NCI-H774 (cell line): ENCODE measurements around the gene SHB.
"Not testable (repeated sequence)": the region's sequence is repeated elsewhere in the genome, so short reads cannot be mapped to it uniquely, and the experiment has no call there.

Experiments
- DNase-seq: peaks from one replicate; lab custom pipeline; 2025; lab: John Stamatoyannopoulos, UW

SHB gene

DNA sequence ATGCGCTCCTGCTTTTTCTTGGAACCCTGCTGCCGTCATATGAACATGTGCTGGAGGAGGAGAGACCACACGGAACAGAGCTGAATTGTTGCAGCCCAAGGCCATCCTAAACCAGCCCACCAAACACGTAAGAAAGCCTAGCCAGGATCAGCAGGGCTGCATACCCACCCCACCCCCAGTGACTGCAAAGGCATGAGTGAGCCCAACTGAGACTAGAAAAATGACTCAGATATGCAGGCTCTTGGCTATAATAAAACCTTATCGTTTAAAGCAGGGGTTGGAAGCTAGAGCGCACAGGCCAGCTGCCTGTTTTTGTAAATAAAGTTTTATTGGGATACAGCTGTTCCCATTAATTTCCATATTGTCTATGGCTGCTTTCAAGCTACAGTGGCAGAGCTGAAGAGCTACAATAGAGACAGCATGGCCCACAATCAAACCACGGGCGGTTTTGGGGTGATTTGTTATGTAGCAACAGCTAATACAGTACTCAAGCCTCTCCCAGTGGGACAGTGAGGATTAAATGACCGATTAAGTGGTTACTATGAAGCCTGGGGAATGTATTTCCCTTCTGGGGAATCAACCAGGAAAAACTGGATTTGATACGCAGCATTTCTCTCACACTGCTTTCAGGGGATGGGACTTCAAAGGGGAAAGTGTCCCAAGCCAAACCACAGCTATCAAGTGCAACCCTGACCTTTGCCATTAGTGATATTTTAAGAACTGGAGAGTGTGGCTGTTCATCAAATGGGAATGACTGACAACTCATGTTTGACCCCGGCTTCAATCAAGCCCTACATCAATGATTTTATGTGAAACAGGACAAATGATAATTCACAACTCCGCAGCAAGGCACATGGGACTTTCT is 6.3 kb downstream of the SHB start:
- no peak for DNase-seq

DNA sequence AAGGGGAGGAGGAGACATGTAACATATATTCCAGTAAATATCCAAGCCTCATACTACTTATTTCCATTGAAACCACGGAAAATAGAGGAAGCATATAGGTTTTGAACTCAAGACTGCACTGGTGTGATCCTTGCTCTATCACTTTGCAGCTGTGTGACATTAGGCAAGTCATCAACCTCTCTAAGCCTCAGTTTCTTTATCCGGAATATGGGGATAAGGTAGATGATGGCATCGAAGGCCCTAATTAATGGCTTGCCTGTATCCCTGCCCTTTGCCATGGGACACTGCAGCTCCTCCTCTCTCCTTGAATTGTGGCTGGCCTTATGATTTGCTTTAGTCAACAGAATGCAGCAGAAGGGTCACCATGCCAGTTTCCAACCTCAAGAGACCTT is 6.9 kb downstream of the SHB start:
- no peak for DNase-seq

DNA sequence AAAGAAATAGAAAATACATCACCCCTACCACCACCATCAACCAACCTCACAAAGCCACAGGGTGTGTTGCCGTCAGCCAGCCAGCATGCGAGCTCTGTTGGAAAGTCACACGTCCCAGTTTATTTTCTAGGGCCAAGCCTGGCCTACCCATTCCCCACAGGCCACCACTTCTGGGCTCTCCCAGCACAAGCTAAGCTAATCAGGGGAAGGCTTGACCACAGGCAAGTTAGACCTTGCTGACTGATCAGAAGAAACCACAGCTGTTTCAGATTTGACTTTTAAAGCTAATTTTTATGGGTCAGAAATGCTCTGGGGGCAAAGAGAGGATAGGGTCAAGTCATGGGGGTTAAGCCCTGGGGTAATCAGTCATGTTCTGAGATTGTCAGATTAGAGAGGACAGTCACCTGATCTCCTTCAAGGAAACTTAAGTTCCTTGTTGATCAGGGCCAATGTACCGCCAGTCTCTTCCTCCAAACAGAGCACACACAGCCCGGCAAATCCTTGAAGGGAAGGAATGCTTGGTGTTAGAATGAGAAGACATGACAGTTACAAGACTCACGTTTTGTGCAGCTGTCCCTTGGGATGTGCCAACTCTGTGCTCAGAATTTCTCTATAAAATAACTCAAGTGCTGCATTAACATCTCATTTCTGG is 7.6 kb downstream of the SHB start:
- DNase-seq = no peak

- no peak for DNase-seq
Observed at GRCh38 chr9:38060681-38061080, 8.3 kb downstream of the SHB start.

GRCh38 chr9:38059233-38059936 is 9.6 kb downstream of the SHB start:
- DNase-seq = no peak

DNA sequence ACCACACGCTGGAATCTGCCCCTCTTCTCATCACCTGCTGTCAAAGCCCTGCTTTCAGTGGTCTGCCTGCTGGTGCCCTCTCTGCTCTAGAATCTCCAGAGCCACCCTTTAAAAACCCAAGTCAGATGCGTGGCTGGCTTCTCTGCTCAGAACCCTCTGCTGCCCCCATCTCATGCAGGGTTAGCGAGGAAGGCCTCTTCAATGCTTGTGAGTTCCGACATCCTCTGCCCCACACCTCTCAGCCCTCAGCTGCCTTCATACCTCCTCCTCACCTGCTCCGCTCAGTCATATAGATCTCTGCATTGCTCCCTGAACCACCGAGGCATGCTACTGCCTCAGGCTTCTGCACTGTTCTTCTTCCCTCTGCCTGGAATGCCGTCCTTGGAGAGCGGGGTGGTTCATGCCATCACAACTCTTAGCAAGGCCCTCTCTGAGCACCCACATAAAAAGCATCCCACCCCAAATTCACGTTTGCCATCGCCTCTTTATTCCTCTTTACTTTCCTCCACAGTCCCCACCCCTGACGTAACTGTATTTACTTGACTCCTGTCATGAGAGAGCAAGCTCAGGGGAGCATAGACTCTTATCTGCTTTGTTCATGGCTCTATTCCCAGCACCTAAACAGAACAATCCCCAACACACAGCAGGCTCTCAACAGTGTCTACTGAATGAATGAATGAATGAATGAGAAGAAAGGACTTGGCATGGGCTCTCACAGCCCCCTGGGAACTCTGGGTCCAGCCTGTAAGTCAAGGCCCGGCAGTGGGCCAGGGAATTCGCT is 10.4 kb downstream of the SHB start:
- DNase-seq = no peak

GRCh38 chr9:38057416-38058195 is 11.4 kb downstream of the SHB start:
- DNase-seq = peak; percentile 10

DNA sequence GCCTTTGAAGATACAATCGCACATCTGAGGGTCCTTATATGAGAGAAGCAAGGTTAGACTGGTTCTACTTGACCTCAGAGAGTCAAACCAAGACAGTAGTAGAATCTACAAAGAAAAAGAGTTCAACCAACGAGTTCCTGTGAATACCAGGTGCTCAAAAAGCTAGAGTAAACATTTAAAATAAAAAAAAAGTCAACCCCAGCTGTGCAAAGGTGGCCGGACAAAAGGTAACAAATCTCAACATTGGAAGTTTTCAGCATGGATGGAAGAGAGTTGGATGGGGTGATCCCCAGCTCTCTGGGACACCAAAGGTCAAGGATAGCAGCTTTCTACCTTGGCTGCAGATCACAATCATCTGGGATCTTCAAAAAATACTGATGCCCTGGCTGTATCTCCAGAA is 14.4 kb downstream of the SHB start:
- no peak for DNase-seq

DNA sequence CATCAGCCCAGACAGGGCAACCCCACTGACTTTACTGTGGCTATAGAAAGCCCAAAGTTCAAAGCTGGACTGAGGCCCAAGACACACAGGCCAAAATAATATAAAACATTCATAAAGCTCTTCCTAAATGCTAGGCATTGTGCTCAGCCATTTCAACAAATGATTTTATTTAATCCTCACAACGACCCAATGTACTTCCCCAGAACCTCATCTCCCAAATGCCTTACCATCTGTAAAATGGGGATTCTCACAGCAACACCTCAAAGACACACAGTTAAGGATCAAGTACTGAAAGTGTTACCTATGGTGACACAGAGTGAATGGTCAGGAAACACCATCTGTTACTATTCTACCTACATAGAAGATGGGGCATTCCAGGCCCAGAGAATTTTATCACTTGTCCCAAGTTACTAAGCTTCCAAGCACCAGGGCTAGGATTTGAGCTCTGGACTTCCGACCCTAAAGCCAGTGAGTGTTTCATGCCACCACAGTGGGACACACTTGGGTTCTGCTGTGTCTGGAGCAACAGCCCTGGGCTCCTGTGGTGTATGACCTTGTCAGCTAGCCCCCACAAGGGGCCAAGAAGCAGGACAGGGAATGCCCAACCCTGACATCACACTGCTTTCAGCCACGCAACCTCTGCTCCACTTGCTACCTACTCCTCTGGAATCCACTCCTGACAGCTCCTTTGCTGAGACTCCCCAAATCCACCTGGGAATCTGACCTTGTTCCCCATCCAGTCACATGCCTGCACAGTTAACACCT is 15.1 kb downstream of the SHB start:
- DNase-seq = no peak

DNA sequence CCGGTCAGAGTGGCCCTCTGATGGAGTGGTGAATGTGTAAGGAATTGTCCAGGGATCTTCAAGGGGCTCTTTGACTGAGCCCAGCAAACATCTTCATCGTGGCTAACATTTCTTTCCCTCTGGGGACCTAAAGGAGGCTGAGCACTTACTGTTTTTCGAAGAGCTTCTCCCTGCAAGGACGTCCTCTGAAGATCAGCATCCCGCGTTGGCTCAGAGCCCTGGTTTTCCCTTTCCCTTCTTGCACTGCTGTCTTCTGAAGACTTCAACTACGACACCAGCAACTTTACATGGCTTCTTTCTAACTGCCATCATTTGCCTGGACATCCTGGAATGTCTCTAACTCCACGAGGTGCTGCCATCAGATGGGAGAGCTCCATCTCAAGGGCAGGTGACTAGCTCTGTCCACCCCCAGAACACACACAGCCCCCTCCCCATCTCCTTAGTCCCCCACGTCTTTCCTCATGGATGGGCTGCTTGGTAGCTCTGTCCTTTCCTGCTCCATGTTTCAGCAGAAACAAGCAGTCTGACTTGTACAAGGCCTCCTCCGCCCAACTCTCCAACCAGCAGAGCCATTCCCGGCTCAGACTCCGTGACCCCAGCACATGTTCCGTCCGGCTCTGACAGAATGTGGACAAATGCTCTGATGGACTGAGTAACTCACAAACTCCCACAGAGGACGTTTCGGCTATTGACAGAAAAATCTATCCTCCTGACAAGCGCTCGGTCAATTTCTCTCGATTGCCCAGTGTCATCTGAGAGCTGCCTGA is 17.1 kb downstream of the SHB start:
- DNase-seq = no peak

- no peak for DNase-seq
Observed at GRCh38 chr9:38048316-38048969, 20.6 kb downstream of the SHB start.

- DNase-seq = no peak
Observed at GRCh38 chr9:38047301-38048251, 21.5 kb downstream of the SHB start.

GRCh38 chr9:38046661-38047300 is 22.2 kb downstream of the SHB start:
- no peak for DNase-seq

DNA sequence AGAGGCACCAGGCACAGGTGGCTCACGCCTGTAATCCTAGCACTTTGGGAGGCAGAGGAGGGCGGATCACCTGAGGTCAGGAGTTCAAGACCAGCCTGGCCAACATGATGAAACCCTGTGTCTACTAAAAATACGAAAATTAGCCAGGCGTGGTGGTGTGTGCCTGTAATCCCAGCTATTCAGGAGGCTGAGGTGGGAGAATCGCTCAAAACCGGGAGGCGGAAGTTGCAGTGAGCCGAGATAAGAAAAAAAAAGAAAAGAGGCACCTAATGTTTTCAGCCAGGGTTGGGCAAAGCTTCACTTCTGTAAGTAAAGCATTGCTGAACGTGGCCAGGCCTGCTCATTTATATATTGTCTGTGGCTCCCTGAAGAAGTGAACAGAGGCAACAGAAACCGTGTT is 23.1 kb downstream of the SHB start:
- DNase-seq = not testable (repeated sequence)

DNA sequence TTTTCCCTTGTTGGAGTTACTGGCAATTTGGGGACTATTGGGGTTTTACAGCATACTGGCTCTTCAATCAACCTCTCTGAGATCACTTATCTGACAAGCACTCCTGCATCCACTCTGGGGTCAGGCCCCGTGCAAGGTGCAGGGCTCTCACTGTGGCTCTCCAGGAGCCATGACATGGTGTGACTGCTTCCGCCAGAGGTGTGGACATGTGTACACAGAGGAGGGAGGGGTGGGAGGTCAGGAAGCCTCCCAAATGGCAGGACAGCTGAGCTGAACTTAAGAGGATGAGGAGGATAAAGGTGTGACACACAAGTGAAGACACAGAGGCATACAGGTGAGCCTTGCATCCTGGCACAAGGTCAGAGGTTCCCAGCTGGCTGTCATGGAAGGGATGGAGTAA is 24.3 kb downstream of the SHB start:
- no peak for DNase-seq

- no peak for DNase-seq
Observed at GRCh38 chr9:38043931-38044623, 24.9 kb downstream of the SHB start.
